HG03139 (cell line): ENCODE results near the gene FAM217B.

ENCODE experiments used
- ATAC-seq: cut with Tn5 transposase; IDR thresholded peaks from one replicate; pipeline ENCODE4 v1.9.1; 2021; ENCODE audit not compliant: unreplicated experiment

FAM217B gene

DNA sequence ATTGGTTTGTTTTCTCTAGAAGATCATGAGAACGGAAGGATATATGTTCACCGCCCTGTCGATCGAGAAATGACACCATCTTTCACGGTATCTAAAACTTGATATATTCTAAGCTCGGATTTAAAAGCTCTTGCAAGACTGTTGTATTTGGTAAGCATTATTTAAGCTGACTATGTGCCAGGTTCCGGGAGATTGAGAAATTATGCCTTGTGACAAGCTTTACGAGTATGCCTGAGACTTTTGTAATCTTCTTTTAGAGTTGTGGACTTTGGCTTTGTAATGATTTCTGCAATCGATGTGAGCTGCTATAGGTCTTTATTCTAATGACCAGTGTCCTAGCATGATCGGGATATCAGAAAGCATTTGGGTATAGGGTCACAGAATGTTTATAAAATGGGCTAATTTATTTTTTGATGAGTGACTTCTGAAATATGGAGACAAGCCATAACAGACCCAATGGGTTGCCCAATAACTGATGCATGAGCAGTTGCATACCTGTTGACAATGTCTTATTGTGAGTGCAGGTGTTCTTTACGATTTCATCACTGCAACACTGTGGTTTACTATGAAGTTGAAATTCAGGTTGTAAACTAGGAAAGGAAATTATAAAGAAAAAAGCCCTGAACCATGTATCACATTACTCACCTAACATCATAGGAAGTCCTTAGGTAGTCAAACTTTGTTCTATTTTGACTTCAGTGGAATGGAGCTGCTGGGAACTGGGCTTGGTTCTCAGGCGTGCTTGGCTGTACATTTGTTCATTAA is 32.0 kb downstream of the FAM217B start:
- ATAC-seq: no peak

DNA sequence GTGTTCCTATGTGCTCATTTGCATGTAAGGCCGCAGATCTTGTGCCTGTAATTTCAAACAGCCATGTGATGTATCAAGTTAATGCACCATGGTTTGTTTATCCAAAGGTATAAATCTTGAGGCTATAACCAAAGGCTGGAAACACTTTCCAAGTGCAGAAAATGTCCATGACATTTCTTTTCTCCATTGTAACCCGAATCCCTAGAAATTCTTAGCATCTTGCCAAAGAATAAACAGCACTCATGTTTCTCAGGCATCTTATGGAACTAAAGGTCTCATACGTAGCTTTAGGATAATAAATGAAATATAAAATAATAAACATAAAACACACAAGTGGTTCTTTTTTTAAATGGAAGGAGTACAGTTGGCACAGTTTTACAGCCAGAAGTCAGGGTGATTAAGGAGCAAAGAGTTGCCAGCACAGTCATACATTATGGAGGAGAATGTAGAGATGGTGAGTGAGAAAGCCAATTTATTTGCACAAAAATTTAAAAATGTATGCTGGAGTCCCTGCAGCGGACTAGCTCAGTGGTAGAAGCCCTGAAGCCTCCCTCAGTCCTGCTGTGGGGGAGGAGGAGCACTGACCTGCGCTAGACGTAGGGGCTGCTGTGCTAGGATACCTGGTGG is 36.1 kb downstream of the FAM217B start:
- ATAC-seq: no peak

DNA sequence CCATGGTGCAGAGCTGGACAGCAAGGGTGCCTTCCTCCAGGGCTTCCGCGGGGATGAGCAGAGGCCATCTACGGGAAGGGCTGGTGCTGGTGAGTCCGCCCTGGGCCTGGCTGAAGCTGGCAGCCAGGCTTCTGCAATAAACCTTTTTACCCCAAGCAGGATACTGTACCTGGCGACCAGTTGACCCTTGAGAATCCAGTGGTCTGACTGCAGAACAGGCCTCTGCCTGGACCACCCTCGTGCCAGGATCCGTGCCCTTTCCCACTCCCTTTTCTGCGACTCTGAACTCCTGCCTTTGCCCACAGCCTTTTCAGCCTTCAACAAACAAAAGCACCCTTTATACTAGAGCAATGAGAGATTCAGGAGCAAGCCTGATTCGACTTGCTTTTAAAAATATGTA is 36.9 kb downstream of the FAM217B start:
- ATAC-seq: no peak

DNA sequence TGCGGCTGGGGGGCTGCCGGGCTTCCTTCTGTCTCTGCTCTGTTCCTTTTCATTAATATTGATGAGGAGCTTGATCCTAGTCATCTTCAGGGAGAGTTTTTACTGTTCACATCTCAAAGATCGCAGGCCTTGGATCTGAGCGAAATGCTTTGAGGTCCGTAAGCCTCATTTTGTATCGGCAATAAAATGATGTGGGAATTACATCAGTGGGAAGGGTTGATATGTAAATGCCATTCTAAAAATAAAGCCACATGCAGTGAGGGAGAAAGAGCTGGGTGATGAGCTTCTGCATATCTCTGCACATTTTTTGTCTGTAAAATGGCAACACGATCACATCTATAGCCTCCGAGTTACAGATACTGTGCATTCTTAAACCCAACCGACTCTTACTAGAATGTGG is 42.9 kb downstream of the FAM217B start:
- no peak for ATAC-seq

DNA sequence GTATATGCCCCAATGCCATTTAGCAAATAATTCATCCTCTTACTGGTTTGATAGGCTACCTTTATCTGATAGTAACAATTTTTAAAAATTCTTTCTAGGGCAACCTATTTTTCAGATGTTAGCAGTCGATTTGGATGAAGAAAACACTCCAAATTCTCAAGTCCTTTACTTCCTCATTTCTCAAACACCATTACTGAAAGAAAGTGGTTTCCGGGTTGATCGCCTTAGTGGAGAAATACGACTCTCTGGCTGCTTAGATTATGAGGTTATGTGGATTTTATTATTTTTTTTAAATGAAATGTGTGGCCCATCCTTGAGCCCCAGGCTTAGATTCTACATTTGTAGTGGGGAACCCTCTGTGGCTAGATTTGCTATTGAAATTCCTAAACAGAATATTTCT is 44.4 kb downstream of the FAM217B start:
- no peak for ATAC-seq

DNA sequence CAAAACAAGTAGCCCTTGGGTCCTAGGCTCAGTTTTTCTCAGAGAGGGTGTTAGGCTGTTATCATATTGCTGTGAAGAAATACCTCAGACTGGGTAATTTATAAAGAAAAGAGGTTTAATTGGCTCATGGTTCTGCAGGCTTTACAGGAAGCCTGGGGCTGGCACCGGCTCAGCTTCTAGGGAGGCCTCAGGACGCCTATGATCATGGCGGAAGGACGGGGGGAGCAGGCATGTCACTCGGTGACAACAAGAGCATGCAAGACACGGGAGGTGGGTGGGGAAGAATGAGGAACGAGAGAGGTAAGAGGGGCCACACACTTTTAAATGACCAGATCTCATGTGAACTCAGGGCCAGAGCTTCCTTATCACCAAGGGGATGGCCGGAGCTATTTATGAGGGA is 45.0 kb downstream of the FAM217B start:
- ATAC-seq: no peak

DNA sequence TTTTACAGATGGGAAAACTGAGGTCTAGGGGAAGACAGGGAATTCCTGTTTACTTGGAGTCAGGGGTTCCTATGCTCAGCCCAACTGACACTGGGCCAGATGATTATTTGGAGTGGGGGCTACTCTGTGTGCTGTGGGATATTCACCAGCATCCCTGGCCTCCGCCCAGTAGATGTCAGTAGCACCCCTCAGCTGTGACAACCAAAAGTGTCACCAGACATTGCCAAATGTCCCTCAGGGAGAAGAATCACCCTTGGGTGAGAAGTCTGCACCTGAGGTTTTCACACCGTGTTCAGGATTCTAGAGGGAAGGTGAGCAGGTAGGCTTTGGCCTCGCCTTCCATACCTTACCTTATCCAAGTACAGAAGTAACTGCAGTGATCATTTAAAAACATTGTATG is 45.7 kb downstream of the FAM217B start:
- ATAC-seq: no peak

DNA sequence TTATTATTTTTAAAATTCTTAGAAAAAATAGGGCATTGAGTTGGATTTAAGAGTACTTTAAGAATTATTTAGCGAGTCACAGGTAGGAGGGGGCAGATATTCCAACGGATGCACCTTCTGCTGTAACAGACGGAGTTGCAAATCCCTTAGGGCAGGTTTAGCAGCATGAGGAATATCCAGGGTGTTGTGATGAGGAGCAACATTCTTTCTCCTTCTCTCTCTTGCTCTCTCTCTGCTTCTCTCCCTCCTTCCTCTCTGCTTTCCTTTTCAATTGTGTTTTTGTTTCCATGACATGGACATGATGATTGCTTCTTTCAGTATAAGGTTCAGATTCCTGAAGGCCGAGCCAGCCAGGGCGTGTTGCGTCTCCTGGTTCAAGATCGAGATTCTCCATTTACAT is 46.9 kb downstream of the FAM217B start:
- no peak for ATAC-seq

DNA sequence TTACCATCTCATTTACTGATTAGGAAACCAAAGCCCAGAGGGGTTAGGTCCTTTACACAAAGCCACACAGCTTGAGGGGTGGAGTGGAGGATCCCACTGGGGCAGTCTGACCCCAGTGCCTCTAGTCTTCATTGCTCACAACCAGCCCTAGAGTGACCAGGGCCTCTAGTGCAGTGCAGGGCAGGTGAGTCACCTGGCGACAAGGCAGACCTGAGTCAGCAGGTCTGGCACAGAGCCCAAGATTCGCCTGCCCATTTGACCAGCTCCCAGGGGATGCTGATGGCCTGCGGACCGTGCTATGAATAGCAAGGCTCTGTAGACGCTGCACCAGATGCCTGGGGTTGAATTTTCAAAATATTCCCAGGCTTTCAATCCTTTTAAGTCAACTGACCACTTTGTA is 48.0 kb downstream of the FAM217B start:
- ATAC-seq: no peak

DNA sequence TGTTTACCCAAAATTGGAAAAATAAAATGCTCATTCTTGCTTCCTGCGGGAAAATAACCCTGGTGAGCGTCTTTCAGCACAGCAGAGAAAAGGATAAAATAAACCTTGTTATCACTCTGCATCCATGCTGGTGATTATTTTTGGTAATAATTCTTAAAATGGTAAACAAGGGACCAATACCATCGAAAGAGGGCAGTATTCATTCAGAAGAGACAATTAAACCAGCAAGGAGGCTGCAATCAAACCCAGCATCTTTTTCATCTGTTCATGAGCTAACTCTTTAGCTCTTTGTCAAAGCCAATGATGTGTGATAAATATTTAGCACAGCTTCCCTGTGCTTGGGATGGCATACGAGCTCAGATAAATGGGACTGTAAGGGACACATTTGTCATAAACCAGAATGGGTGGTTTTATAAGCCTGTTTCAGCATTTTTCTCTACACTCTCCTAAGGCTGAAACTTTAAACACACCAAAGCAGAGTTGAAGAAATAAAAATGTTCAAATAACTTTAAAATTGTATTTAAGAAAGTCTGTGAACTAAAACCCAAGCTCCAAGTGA is 52.4 kb downstream of the FAM217B start:
- ATAC-seq: no peak

DNA sequence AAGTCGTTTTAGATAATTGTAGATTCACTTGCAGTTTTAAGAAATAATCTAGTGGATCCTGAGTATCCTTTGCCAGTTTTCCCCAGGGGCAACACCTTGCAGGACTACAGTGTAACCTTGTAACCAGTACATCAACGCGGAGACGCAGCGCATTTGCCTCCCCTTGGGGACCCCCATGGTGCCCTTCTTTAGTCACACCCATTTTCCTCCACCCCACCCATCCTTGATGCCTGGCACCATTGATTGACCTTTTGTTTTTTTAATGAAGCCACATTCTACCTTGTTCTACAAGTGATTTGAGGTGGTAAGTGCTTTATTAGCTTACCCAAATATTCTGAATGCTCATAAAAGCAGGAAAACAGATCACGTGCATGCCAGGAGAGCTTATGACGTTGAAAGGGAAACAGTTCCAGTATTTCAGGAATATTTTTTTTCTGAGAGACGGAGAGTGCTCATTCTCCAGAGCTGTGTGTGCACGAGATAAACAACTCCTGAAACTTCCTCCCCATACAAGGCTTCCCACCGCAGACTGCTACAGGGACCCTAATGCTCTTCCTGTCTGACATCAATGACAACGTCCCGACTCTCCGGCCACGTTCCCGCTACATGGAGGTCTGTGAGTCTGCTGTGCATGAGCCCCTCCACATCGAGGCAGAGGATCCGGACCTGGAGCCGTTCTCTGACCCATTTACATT is 53.7 kb downstream of the FAM217B start:
- ATAC-seq: no peak

DNA sequence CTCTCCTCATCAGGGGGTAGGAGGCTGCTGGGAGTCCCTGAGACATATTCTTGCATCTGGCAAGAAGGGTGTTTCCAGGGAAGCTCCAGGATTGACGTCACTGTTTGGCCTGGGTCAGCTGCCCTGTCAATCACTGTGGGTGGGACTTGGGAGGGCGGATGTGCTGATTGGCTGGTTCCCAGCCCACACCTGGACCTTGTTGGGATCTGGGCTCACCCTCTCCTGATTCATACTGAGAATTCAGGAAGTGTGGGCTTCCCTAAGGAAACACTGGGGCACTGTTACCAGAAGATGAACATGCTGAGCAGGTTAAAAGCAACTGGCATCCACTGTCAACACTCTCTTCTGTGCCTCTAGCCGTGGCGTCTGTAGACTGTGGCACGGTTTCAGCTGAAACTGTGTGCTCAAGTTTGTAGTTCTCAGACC is 54.5 kb downstream of the FAM217B start:
- ATAC-seq: no peak

DNA sequence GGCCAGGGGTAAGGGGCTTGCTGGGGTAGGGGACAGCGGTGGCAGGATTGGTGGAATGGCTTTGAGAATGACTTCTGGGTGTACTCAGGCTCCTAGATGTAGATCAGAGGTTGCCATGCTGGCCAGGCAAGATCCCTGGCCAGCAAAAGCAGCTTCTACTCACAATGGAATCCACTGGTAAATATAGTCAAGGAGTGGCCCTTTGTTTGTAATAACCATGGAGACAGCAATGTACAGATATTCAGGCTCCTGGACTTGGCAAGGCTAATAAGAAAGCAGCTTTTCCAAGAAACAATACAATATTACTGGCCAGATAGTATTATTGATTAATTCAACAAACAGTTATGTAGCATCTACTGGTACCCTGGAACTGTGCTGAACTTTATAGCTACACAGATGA is 55.9 kb downstream of the FAM217B start:
- ATAC-seq: no peak

DNA sequence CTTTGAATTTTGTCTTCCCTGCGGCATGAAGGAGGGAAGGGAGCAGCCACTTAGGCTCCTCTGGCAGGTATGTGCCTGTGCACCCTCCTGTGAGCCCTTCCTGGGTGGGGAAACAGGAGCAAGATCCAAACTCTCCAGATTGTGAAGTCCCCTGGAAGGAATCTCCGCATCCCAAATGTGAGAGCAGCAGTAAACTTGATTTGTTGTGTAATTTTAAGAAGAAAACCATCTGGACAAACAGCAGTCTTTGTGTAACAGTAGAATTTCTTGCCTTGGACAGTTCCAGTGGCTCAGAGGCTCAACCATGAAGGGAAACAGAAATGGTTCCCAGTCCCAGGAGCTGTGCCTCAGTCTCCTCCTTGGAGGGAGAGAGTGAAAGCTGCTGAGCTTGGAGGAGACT is 57.7 kb downstream of the FAM217B start:
- ATAC-seq: no peak
